IMR-90 (cell line): ENCODE results near the gene ZNF280C. TPM values are rescaled to one million over a fixed set of nuclear protein-coding genes. Genes with fewer than 3 reads are reported as not detected.

Experiments used
- ATAC-seq: fragments of 200-7000 bp; cut with Tn5 transposase; 2 replicates; pipeline ENCODE4 v1.9.1; 2020; ENCODE audit warnings: low read depth, mild to moderate bottlenecking, moderate library complexity
- BruUV-seq: library from RNA; stranded (reverse); fragments of 400-500 nt; replicated peaks from 2 replicates; lab custom pipeline; 2021; lab: Mats Ljungman, UMichigan
- CTCF ChIA-PET: fragments of 300-600 bp; formaldehyde crosslinking; extraction: SDS; loops from one replicate; lab custom pipeline; 2021; ENCODE audit warnings: antibody characterized with exemption; lab: Yijun Ruan, JAX
- POLR2A ChIA-PET: fragments of 300-600 bp; sonication (Branson Sonifier 250); formaldehyde crosslinking; loops from one replicate; lab custom pipeline; 2022; ENCODE audit warnings: antibody characterized with exemption; ENCODE audit not compliant: unreplicated experiment; lab: Charles Lee
- DNase-seq: peaks from one replicate; pipeline ENCODE4 v3.0.0; 2013
- H2AFZ ChIP-seq: replicated peaks from 2 replicates; pipeline ENCODE3; 2013; ENCODE audit warnings: low read length, mild to moderate bottlenecking; ENCODE audit not compliant: poor library complexity
- H2AK5ac ChIP-seq: 2 replicates; pipeline ENCODE4 v1.6.1; 2013; ENCODE audit warnings: low read depth, low read length, inconsistent platforms
- H2AK9ac ChIP-seq: replicated peaks from 2 replicates; pipeline ENCODE3; 2013; ENCODE audit warnings: mild to moderate bottlenecking, low read depth, low read length, moderate library complexity; ENCODE audit not compliant: poor library complexity
- H2BK120ac ChIP-seq: 2 replicates; pipeline ENCODE4 v1.6.1; 2013; ENCODE audit warnings: low read depth, low read length, inconsistent platforms
- H2BK15ac ChIP-seq: 3 replicates; pipeline ENCODE4 v1.6.1; 2013; ENCODE audit warnings: low read depth, low read length, inconsistent platforms
- H2BK20ac ChIP-seq: 2 replicates; pipeline ENCODE4 v1.6.1; 2013; ENCODE audit warnings: low read depth, mild to moderate bottlenecking, inconsistent platforms, low read length, moderate library complexity
- H2BK5ac ChIP-seq: 2 replicates; pipeline ENCODE4 v1.6.1; 2013; ENCODE audit warnings: mild to moderate bottlenecking, low read depth, low read length, inconsistent platforms; ENCODE audit not compliant: poor library complexity, severe bottlenecking
- H3K14ac ChIP-seq: replicated peaks from 2 replicates; pipeline ENCODE4 v1.6.1; 2013; ENCODE audit warnings: low read depth, low read length, inconsistent platforms
- H3K18ac ChIP-seq: 2 replicates; pipeline ENCODE4 v1.6.1; 2013; ENCODE audit warnings: low read depth, low read length, control low read depth
- H3K23ac ChIP-seq: 2 replicates; pipeline ENCODE4 v1.6.1; 2013; ENCODE audit warnings: low read depth, low read length, inconsistent platforms
- H3K27ac ChIP-seq: 2 replicates; pipeline ENCODE4 v1.5.1; 2013; ENCODE audit warnings: mild to moderate bottlenecking, control low read depth, low read length; ENCODE audit not compliant: insufficient read depth
- H3K27me3 ChIP-seq: 2 replicates; pipeline ENCODE4 v1.6.1; 2013; ENCODE audit warnings: low read length; ENCODE audit not compliant: control insufficient read depth, insufficient read depth
- H3K36me3 ChIP-seq: 2 replicates; pipeline ENCODE4 v1.6.1; 2013; ENCODE audit warnings: low read length, mixed read lengths; ENCODE audit not compliant: control insufficient read depth, insufficient read depth
- H3K4ac ChIP-seq: 2 replicates; pipeline ENCODE4 v1.6.1; 2013; ENCODE audit warnings: low read depth, low read length, inconsistent platforms
- H3K4me1 ChIP-seq: 2 replicates; pipeline ENCODE4 v1.6.1; 2013; ENCODE audit warnings: low read length, mixed read lengths; ENCODE audit not compliant: control insufficient read depth, insufficient read depth
- H3K4me2 ChIP-seq: 2 replicates; pipeline ENCODE4 v1.6.1; 2013; ENCODE audit warnings: low read depth, mild to moderate bottlenecking, control low read depth, low read length, moderate library complexity
- H3K4me3 ChIP-seq: 2 replicates; pipeline ENCODE4 v1.5.1; 2013; ENCODE audit warnings: low read depth, mild to moderate bottlenecking, control low read depth, low read length, moderate library complexity; ENCODE audit not compliant: insufficient read depth
- H3K56ac ChIP-seq: 2 replicates; pipeline ENCODE4 v1.6.1; 2013; ENCODE audit warnings: low read length, inconsistent platforms; ENCODE audit not compliant: insufficient read depth; ENCODE audit errors: extremely low read depth
- H3K79me1 ChIP-seq, 2 experiments: 2 replicates each; pipeline ENCODE4 v1.6.1; 2013; ENCODE audit warnings: low read length in 2 of 2, inconsistent platforms in 1 of 2, low read depth in 1 of 2
- H3K9ac ChIP-seq: 2 replicates; pipeline ENCODE4 v1.6.1; 2013; ENCODE audit warnings: low read depth, low read length, control low read depth
- H3K9me1 ChIP-seq: 2 replicates; pipeline ENCODE4 v1.6.1; 2013; ENCODE audit warnings: low read length, inconsistent platforms; ENCODE audit not compliant: insufficient read depth
- H3K9me3 ChIP-seq: 2 replicates; pipeline ENCODE4 v1.6.1; 2013; ENCODE audit warnings: low read length; ENCODE audit not compliant: control insufficient read depth, insufficient read depth
- H4K20me1 ChIP-seq: 2 replicates; pipeline ENCODE4 v1.6.1; 2013; ENCODE audit warnings: low read length, inconsistent platforms; ENCODE audit not compliant: insufficient read depth
- H4K5ac ChIP-seq: 2 replicates; pipeline ENCODE4 v1.6.1; 2013; ENCODE audit warnings: mild to moderate bottlenecking, low read depth, low read length, control low read depth
- H4K8ac ChIP-seq, 2 experiments: 2 replicates each; pipeline ENCODE4 v1.6.1; 2013; ENCODE audit warnings: low read depth in 2 of 2, low read length in 2 of 2, control low read depth in 1 of 2, inconsistent platforms in 1 of 2
- H4K91ac ChIP-seq: 2 replicates; pipeline ENCODE4 v1.6.1; 2013; ENCODE audit warnings: low read depth, low read length, inconsistent platforms; ENCODE audit not compliant: insufficient read depth
- BHLHE40 ChIP-seq: fragments of 150-350 bp; IDR thresholded peaks from 2 replicates; pipeline ENCODE4 v1.6.1; 2016; ENCODE audit warnings: mild to moderate bottlenecking, low read depth, low read length
- FOS ChIP-seq: fragments of 150-350 bp; IDR thresholded peaks from 2 replicates; pipeline ENCODE4 v1.6.1; 2016; ENCODE audit warnings: low read depth, low read length
- MXI1 ChIP-seq: IDR thresholded peaks from 2 replicates; pipeline ENCODE4 v1.6.1; 2012; ENCODE audit warnings: low read depth, mild to moderate bottlenecking, low read length, moderate library complexity, borderline replicate concordance
- SMC3 ChIP-seq: fragments of 150-350 bp; IDR thresholded peaks from 2 replicates; pipeline ENCODE4 v1.6.1; 2016; ENCODE audit warnings: low read depth, mild to moderate bottlenecking, antibody characterized with exemption, low read length, moderate library complexity
- USF2 ChIP-seq: fragments of 150-350 bp; IDR thresholded peaks from 2 replicates; pipeline ENCODE4 v1.6.1; 2017; ENCODE audit warnings: mild to moderate bottlenecking, antibody characterized with exemption, low read length, low read depth
- whole genome bisulfite sequencing, 2 experiments: methylation state at CpG; one replicate each; pipeline versions ENCODE4 v1.1.5 to v1.1.7; 2013; ENCODE audit warnings: missing lambda C conversion rate in 2 of 2; ENCODE audit not compliant: insufficient read length in 1 of 2; ENCODE audit errors: extremely low coverage in 2 of 2; 5-methylcytosine and 5-hydroxymethylcytosine counted together
- dilution Hi-C: fragments of 300-500 bp; cut with HindIII; formaldehyde crosslinking; loops from one replicate; pipeline ENCODE4 v1.14.3; 2018; ENCODE audit warnings: low sequenced_read_pairs; ENCODE audit not compliant: unreplicated experiment
- in situ Hi-C: fragments of 300-500 bp; cut with MboI; formaldehyde crosslinking; loops from 3 replicates; pipeline ENCODE4 v1.14.3; 2019; ENCODE audit warnings: low sequenced_read_pairs, inconsistent platforms, mixed read lengths
- intact Hi-C: fragments of 100-400 bp; cut with micrococcal nuclease; formaldehyde crosslinking; loops from 2 replicates; pipeline ENCODE4 v1.10.0; 2022
- polyA plus RNA-seq, 3 experiments: library from polyadenylated mRNA; depleted of rRNA; stranded (reverse); fragments of >200 nt; gene quantifications; 2 replicates each; pipeline ENCODE4 v1.2.3, GENCODE V29; 2012; ENCODE audit warnings: low replicate concordance in 1 of 3
- total RNA-seq: library from RNA; depleted of rRNA; stranded (reverse); fragments of >200 nt; gene quantifications from 2 replicates; pipeline ENCODE4 v1.2.3, GENCODE V29; 2012

The ZNF280C gene
- total and polyA plus RNA-seq, 2 of the 4 experiments (the other 2 are of a cell fraction) = 3.1 to 4.5 TPM

- ATAC-seq (peak; percentile 43), DNase-seq (no peak)
- dilution Hi-C loops = no loop called here
Observed at GRCh38 chrX:130165181-130165702, 103.5 kb downstream of the ZNF280C start.

More at GRCh38 chrX:130165181-130165702, 103.5 kb downstream of the ZNF280C start:
- peaks cover 7 to 8% of the 10 kb centered on the region in 2 experiments; a peak in 2 of 4 replicates for H3K79me1 ChIP-seq
- no peak overlapping the region for H3K18ac ChIP-seq
- H3K56ac ChIP-seq = peak overlapping the region; percentile 22; the same call in 1 of the 2 replicates
- no TSS peak for BruUV-seq
- intact Hi-C loops (no loop called here), in situ Hi-C loops (no loop called here)
- H3K36me3 ChIP-seq = no peaks in the 10 kb centered on the region
- H3K23ac ChIP-seq = peak overlapping the region; percentile 17; the same call in 1 of the 2 replicates
- H2BK5ac ChIP-seq = peak overlapping the region; percentile 56
- H2BK120ac ChIP-seq = no peak overlapping the region
- no peaks in the 10 kb centered on the region for H3K9me1 ChIP-seq
- H2BK15ac ChIP-seq = no peak overlapping the region
- peak overlapping the region; percentile 73 for H3K4ac ChIP-seq
- peak overlapping the region; percentile 48 to 70; a peak in 2 of 4 replicates for H4K8ac ChIP-seq
- 0 out of 2 replicates have a peak overlapping the region, but pooled peaks have one; percentile 22 for H4K91ac ChIP-seq
- peak overlapping the region; percentile 80 for H3K9ac ChIP-seq
- no peak overlapping the region for H4K5ac ChIP-seq
- POLR2A ChIA-PET = no interaction called here
- peak overlapping the region; percentile 94 for H3K4me2 ChIP-seq
- H2BK20ac ChIP-seq = no peak overlapping the region
- no peaks in the 10 kb centered on the region for H3K4me1 ChIP-seq
- no peaks in the 10 kb centered on the region for H3K9me3 ChIP-seq
- H3K27ac ChIP-seq = peak overlapping the region; percentile 79
- TF ChIP-seq USF2 (no peak), SMC3 (no peak), MXI1 (0 out of 2 replicates have a peak, but pooled peaks have one; percentile 19), BHLHE40 (peak; percentile 63), FOS (no peak)
- H2AFZ ChIP-seq = peak overlapping the region; percentile 93
- no peaks in the 10 kb centered on the region for H3K27me3 ChIP-seq
- 37% methylated on average over 7 of the region's 32 CpGs; no CpG with 5 or more reads in 1 of the 2 experiments for WGBS, 2 experiments
- no peaks in the 10 kb centered on the region for H4K20me1 ChIP-seq
- peak overlapping the region; percentile 80 for H2AK9ac ChIP-seq
- H2AK5ac ChIP-seq = peak overlapping the region; percentile 35; the same call in 1 of the 2 replicates
- H3K4me3 ChIP-seq = peak overlapping the region; percentile 67
- CTCF ChIA-PET = no interaction called here
- H3K14ac ChIP-seq = peak overlapping the region; percentile 68; the same call in 1 of the 2 replicates
